OCI-LY1 (cell line): ENCODE results near the gene AURKAIP1.
"Not testable (repeated sequence)": the region's sequence is repeated elsewhere in the genome, so short reads cannot be mapped to it uniquely, and the experiment has no call there.

Source experiments
- H2AFZ ChIP-seq: fragments of 200-600 bp; sonication (generic), shearing (Covaris generic); 2 replicates; pipeline ENCODE4 v1.6.0; 2014; ENCODE audit warnings: antibody characterized with exemption, mild to moderate bottlenecking, low read length
- H3F3A ChIP-seq: fragments of 200-600 bp; sonication (generic), shearing (Covaris generic); 2 replicates; pipeline ENCODE4 v1.6.0; 2014; ENCODE audit warnings: mild to moderate bottlenecking, antibody characterized with exemption, low read length, moderate library complexity; ENCODE audit not compliant: insufficient read depth
- H3K27ac ChIP-seq: fragments of 200-600 bp; sonication (generic); 2 replicates; pipeline ENCODE4 v1.5.1; 2014; ENCODE audit warnings: low read length, mixed run types, mild to moderate bottlenecking, low read depth; ENCODE audit not compliant: poor library complexity, severe bottlenecking
- H3K27me3 ChIP-seq: fragments of 200-600 bp; sonication (generic); 2 replicates; pipeline ENCODE4 v1.6.0; 2014; ENCODE audit warnings: antibody characterized with exemption, mild to moderate bottlenecking, low read length, moderate library complexity; ENCODE audit not compliant: insufficient read depth
- H3K36me3 ChIP-seq: fragments of 200-600 bp; sonication (generic); 2 replicates; pipeline ENCODE4 v1.6.1; 2014; ENCODE audit warnings: mild to moderate bottlenecking, antibody characterized with exemption, low read length, moderate library complexity, mixed read lengths; ENCODE audit not compliant: insufficient read depth
- H3K4me1 ChIP-seq: fragments of 200-600 bp; sonication (generic); 2 replicates; pipeline ENCODE4 v1.5.1; 2014; ENCODE audit warnings: mild to moderate bottlenecking, low read length, moderate library complexity; ENCODE audit not compliant: insufficient read depth, severe bottlenecking
- H3K4me2 ChIP-seq: fragments of 200-600 bp; sonication (generic), shearing (Covaris generic); 2 replicates; pipeline ENCODE4 v1.6.1; 2014; ENCODE audit warnings: low read length
- H3K4me3 ChIP-seq: fragments of 200-600 bp; sonication (generic); 2 replicates; pipeline ENCODE4 v1.5.1; 2014; ENCODE audit warnings: low read length, low read depth, mild to moderate bottlenecking, mixed read lengths; ENCODE audit not compliant: poor library complexity, severe bottlenecking
- H3K79me2 ChIP-seq: fragments of 200-600 bp; shearing (Covaris generic); 2 replicates; pipeline ENCODE4 v1.6.1; 2016; ENCODE audit warnings: mixed run types, low read length, mixed read lengths; ENCODE audit not compliant: insufficient read depth
- H3K9ac ChIP-seq: fragments of 200-600 bp; sonication (generic), shearing (Covaris generic); 2 replicates; pipeline ENCODE4 v1.6.1; 2014; ENCODE audit warnings: mild to moderate bottlenecking, low read length, mixed read lengths
- H3K9me2 ChIP-seq: fragments of 200-600 bp; sonication (generic), shearing (Covaris generic); 2 replicates; pipeline ENCODE4 v1.6.1; 2014; ENCODE audit warnings: low read depth, mild to moderate bottlenecking, low read length, mixed read lengths
- H3K9me3 ChIP-seq: fragments of 200-600 bp; shearing (Covaris generic); 2 replicates; pipeline ENCODE4 v1.6.1; 2014; ENCODE audit warnings: low read length, mixed read lengths
- H4K20me1 ChIP-seq: fragments of 200-600 bp; sonication (generic), shearing (Covaris generic); 2 replicates; pipeline ENCODE4 v1.6.0; 2016; ENCODE audit warnings: mild to moderate bottlenecking, low read length; ENCODE audit not compliant: insufficient read depth
- CTCF ChIP-seq: fragments of 200-600 bp; sonication (generic), shearing (Covaris generic); IDR thresholded peaks from 2 replicates; pipeline ENCODE4 v1.5.1; 2017; ENCODE audit warnings: mild to moderate bottlenecking, antibody characterized with exemption, low read length, moderate library complexity, mixed read lengths
- EZH2 ChIP-seq: fragments of 200-600 bp; sonication (generic), shearing (Covaris generic); IDR thresholded peaks from 2 replicates; pipeline ENCODE4 v1.8.0; 2017; ENCODE audit warnings: borderline replicate concordance, mixed run types, mild to moderate bottlenecking, antibody characterized with exemption, low read length, moderate library complexity, mixed read lengths

Gene AURKAIP1

GRCh38 chr1:1418464-1419362 lies 43.7 kb upstream of the AURKAIP1 start:
- no peak for TF ChIP-seq CTCF
- no peak for TF ChIP-seq EZH2
- Histone ChIP-seq H3K9me2 (no peaks in the 10 kb centered on the region), H2AFZ (no peak overlapping the region), H3K9me3 (no peaks in the 10 kb centered on the region), H3K27me3 (0 out of 2 replicates have a peak, but pooled peaks cover 10% of the 10 kb centered on the region), H3K4me3 (no peak overlapping the region), H3K4me2 (no peak overlapping the region), H4K20me1 (no peaks in the 10 kb centered on the region), H3K79me2 (no peaks in the 10 kb centered on the region), H3K36me3 (no peaks in the 10 kb centered on the region), H3K27ac (no peak overlapping the region), H3K4me1 (peaks cover 5% of the 10 kb centered on the region), H3K9ac (no peak overlapping the region), H3F3A (no peaks in the 10 kb centered on the region)

GRCh38 chr1:1417825-1418463 lies 42.9 kb upstream of the AURKAIP1 start:
- H2AFZ ChIP-seq, H3K79me2 ChIP-seq, H3K27ac ChIP-seq, H3K4me3 ChIP-seq, H3K27me3 ChIP-seq, H3K4me1 ChIP-seq, H3K36me3 ChIP-seq, H3K4me2 ChIP-seq, H4K20me1 ChIP-seq, H3F3A ChIP-seq, H3K9ac ChIP-seq, H3K9me2 ChIP-seq, H3K9me3 ChIP-seq: not testable (repeated sequence)

GRCh38 chr1:1417396-1417795 lies 42.4 kb upstream of the AURKAIP1 start:
- not testable (repeated sequence) for H4K20me1 ChIP-seq, H3K79me2 ChIP-seq, H3K4me2 ChIP-seq, H3K9me3 ChIP-seq, H3K9me2 ChIP-seq, H2AFZ ChIP-seq, H3K9ac ChIP-seq, H3K4me3 ChIP-seq, H3K27ac ChIP-seq, H3F3A ChIP-seq, H3K36me3 ChIP-seq, H3K27me3 ChIP-seq, H3K4me1 ChIP-seq

GRCh38 chr1:1415751-1416150 lies 40.7 kb upstream of the AURKAIP1 start:
- no peak overlapping the region for H3K4me3 ChIP-seq
- H3K79me2 ChIP-seq: no peaks in the 10 kb centered on the region
- no peak overlapping the region for H2AFZ ChIP-seq
- TF ChIP-seq EZH2 (no peak), CTCF (no peak)
- no peaks in the 10 kb centered on the region for H3F3A ChIP-seq
- H3K4me2 ChIP-seq: no peak overlapping the region
- no peaks in the 10 kb centered on the region for H3K4me1 ChIP-seq
- no peaks in the 10 kb centered on the region; the same call in 1 of the 2 replicates for H3K36me3 ChIP-seq
- H3K27me3 ChIP-seq: no peaks in the 10 kb centered on the region; the same call in 1 of the 2 replicates
- no peaks in the 10 kb centered on the region for H4K20me1 ChIP-seq
- peaks cover 9% of the 10 kb centered on the region; the same call in 1 of the 2 replicates for H3K9me3 ChIP-seq
- H3K27ac ChIP-seq: no peak overlapping the region
- no peaks in the 10 kb centered on the region for H3K9me2 ChIP-seq
- H3K9ac ChIP-seq: no peak overlapping the region

GRCh38 chr1:1412311-1412902 lies 37.4 kb upstream of the AURKAIP1 start:
- H3K4me2 ChIP-seq, H3K9me2 ChIP-seq, H2AFZ ChIP-seq, H3K27ac ChIP-seq, H3K27me3 ChIP-seq, H3K4me1 ChIP-seq, H3K9me3 ChIP-seq, H3K4me3 ChIP-seq, H3F3A ChIP-seq, H4K20me1 ChIP-seq, H3K9ac ChIP-seq: not testable (repeated sequence)
- Histone ChIP-seq H3K36me3 (peaks cover 14% of the 10 kb centered on the region), H3K79me2 (peaks cover 10% of the 10 kb centered on the region)
